Measurements from ENCODE around the gene ACACA. TPM values are rescaled to one million over a fixed set of nuclear protein-coding genes. Genes with fewer than 3 reads are reported as not detected.

ACACA gene
- total and polyA plus RNA-seq, 2 donors (not counting 1 experiment from before 2014, with no cell fraction given) = 4.8 to 26.2 TPM

GRCh38 chr17:37094391-37094790, 312.2 kb downstream of the ACACA start:
- no peak overlapping the region for H3K27ac Mint-ChIP-seq
- TF ChIP-seq CTCF (IDR thresholded peaks at IDR 0.05) (no peak), EZH2 (IDR thresholded peaks at IDR 0.05; ENCODE audit: borderline replicate concordance, insufficient read depth, low read depth, low read length, poor library complexity, severe bottlenecking) (no peak)
- Histone ChIP-seq H3K79me2 (ENCODE audit: control insufficient read depth, insufficient read depth, low read length) (no peaks in the 10 kb centered on the region), H3K9me3 (ENCODE audit: control extremely low read depth in 1 of 3, control insufficient read depth in 2 of 3, insufficient read depth in 1 of 3, low read length in 2 of 3) (no peaks in the 10 kb centered on the region), H4K20me1 (ENCODE audit: control insufficient read depth, insufficient read depth, low read length, poor library complexity, severe bottlenecking) (no peaks in the 10 kb centered on the region), H3K27me3 (replicated peaks in 1 of 4; ENCODE audit: control extremely low read depth in 1 of 4, control insufficient read depth in 3 of 4, insufficient read depth in 4 of 4, low read length in 3 of 4) (no peaks in the 10 kb centered on the region), H3K27ac (ENCODE audit: low read length in 2 of 2) (no peak overlapping the region), H3K9ac (ENCODE audit: low read length) (no peak overlapping the region), H3K4me3 (ENCODE audit: control extremely low read depth in 1 of 5, extremely low read depth in 1 of 5, insufficient read depth in 1 of 5, low read depth in 2 of 5, low read length in 4 of 5) (no peak overlapping the region), H3K36me3 (replicated peaks in 1 of 2; ENCODE audit: control extremely low read depth in 1 of 2, control insufficient read depth in 1 of 2, extremely low read depth in 1 of 2, insufficient read depth in 2 of 2, low read length in 1 of 2) (peaks cover 9 to 22% of the 10 kb centered on the region in 2 experiments), H3K4me2 (replicated peaks; ENCODE audit: low read depth, low read length, poor library complexity, severe bottlenecking) (no peak overlapping the region), H3K4me1 (ENCODE audit: control insufficient read depth in 2 of 2, insufficient read depth in 2 of 2, low read length in 2 of 2) (peaks cover 5 to 10% of the 10 kb centered on the region in 2 donors), H2AFZ (ENCODE audit: insufficient read depth, low read depth, low read length, poor library complexity, severe bottlenecking) (no peak overlapping the region)
- H3K27me3 Mint-ChIP-seq = no peaks in the 10 kb centered on the region
- peaks cover 11% of the 10 kb centered on the region for H3K4me1 Mint-ChIP-seq
- no peaks in the 10 kb centered on the region for H3K9me3 Mint-ChIP-seq (ENCODE audit: insufficient read depth)
- intact Hi-C loops (cut with micrococcal nuclease) = no loop called here
- no peak overlapping the region for H3K4me3 Mint-ChIP-seq
- POLR2A ChIA-PET = no interaction called here
- no peak for ATAC-seq (ENCODE audit: low read depth)
- no peak for DNase-seq
- CTCF ChIA-PET = no interaction called here
- WGBS (ENCODE audit: insufficient coverage) = 100% methylated on average over 4 of the region's 4 CpGs

- H3K4me2 ChIP-seq (replicated peaks; ENCODE audit: low read depth, low read length, poor library complexity, severe bottlenecking) = no peak overlapping the region
- no peaks in the 10 kb centered on the region for H3K79me2 ChIP-seq (ENCODE audit: control insufficient read depth, insufficient read depth, low read length)
- DNase-seq (no peak), ATAC-seq (ENCODE audit: low read depth) (no peak)
- intact Hi-C loops (cut with micrococcal nuclease) = no loop called here
- H3K27me3 Mint-ChIP-seq = no peaks in the 10 kb centered on the region
- no peaks in the 10 kb centered on the region for H4K20me1 ChIP-seq (ENCODE audit: control insufficient read depth, insufficient read depth, low read length, poor library complexity, severe bottlenecking)
- H3K9me3 Mint-ChIP-seq (ENCODE audit: insufficient read depth) = no peaks in the 10 kb centered on the region
- TF ChIP-seq CTCF (IDR thresholded peaks at IDR 0.05) = no peak
- no peak for TF ChIP-seq EZH2 (IDR thresholded peaks at IDR 0.05; ENCODE audit: borderline replicate concordance, insufficient read depth, low read depth, low read length, poor library complexity, severe bottlenecking)
- H3K36me3 ChIP-seq (replicated peaks in 1 of 2; ENCODE audit: control extremely low read depth in 1 of 2, control insufficient read depth in 1 of 2, extremely low read depth in 1 of 2, insufficient read depth in 2 of 2, low read length in 1 of 2) = peaks cover 6 to 22% of the 10 kb centered on the region in 2 experiments
- H3K9ac ChIP-seq (ENCODE audit: low read length) = no peak overlapping the region
- H3K27ac Mint-ChIP-seq = no peak overlapping the region
- no peaks in the 10 kb centered on the region for H3K27me3 ChIP-seq (replicated peaks in 1 of 4; ENCODE audit: control extremely low read depth in 1 of 4, control insufficient read depth in 3 of 4, insufficient read depth in 4 of 4, low read length in 3 of 4)
- H2AFZ ChIP-seq (ENCODE audit: insufficient read depth, low read depth, low read length, poor library complexity, severe bottlenecking) = no peak overlapping the region
- H3K4me1 Mint-ChIP-seq = peaks cover 11% of the 10 kb centered on the region
- POLR2A ChIA-PET = no interaction called here
- H3K9me3 ChIP-seq (ENCODE audit: control extremely low read depth in 1 of 3, control insufficient read depth in 2 of 3, insufficient read depth in 1 of 3, low read length in 2 of 3) = no peaks in the 10 kb centered on the region
- no peak overlapping the region for H3K4me3 ChIP-seq (ENCODE audit: control extremely low read depth in 1 of 5, extremely low read depth in 1 of 5, insufficient read depth in 1 of 5, low read depth in 2 of 5, low read length in 4 of 5)
- no peak overlapping the region for H3K4me3 Mint-ChIP-seq
- CTCF ChIA-PET = interaction anchor here (0.5 kb wide), 1 partner anchor 139 kb away, joined by 4 read pairs; no protein-coding TSS in a partner anchor
- no peak overlapping the region for H3K27ac ChIP-seq (ENCODE audit: low read length in 2 of 2)
- H3K4me1 ChIP-seq (ENCODE audit: control insufficient read depth in 2 of 2, insufficient read depth in 2 of 2, low read length in 2 of 2) = peaks cover 5 to 10% of the 10 kb centered on the region in 2 donors
Observed at GRCh38 chr17:37092701-37093100, 313.9 kb downstream of the ACACA start.

Data from B cell (primary cell).